Fibroblast of lung (primary cell): ENCODE results near the gene TRIM46.

ENCODE experiments used
- EZH2 ChIP-seq: IDR thresholded peaks from 2 replicates; pipeline ENCODE4 v1.5.1; 2012; ENCODE audit warnings: low read length, control low read depth, mild to moderate bottlenecking; ENCODE audit errors: missing control alignments
- TF ChIP-seq, protein P1 (sequence below), 2 donors: IDR thresholded peaks in 1 of 2; conservative IDR thresholded peaks in 1 of 2; 1 replicate in 1 of 2; 2 replicates in 1 of 2; pipeline ENCODE4 v1.5.1; 2011 to 2012; ENCODE audit warnings: low read length in 2 of 2, control low read depth in 1 of 2, inconsistent platforms in 1 of 2, low read depth in 1 of 2, mild to moderate bottlenecking in 1 of 2

DNA sequence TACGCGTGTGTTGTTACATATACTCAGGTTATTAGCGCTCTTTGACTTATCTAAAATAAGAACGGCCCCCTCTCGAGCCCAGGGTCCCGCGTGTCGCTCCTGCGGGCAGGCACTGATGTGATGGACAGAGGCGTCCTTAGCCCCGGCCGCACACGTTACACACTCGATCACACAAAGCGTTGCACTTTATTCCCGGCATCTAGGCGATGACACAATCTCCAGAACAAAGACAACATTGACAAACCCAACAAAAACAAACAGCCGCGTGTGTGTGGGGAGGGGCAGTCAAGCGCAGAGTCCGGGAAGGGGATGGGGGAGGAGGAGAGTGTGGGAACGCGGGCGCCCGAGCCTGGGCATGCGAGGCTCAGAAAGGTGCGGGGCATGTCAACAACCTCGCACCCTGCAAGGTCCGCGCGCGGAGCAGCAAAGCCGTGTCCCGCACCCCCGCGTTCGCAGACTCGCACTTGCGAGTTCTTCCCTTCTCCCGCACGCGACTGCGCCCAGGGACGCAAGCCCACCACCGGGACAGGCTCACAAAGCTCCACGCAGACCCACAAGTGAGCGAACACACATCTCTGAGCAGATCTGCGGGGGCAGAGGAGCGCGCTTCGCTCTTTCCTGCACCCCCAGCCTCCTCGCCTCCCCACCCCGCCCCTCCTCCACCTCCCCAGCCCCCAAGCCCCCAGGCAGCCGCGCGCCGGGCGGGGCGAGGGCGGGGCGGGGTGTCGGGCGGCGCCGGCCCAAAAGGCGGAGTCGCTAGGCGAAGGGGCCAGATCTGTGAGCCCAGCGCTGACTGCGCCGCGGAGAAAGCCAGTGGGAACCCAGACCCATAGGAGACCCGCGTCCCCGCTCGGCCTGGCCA is 46.3 kb upstream of the TRIM46 start, which contains the start of gene EFNA1:
- TF ChIP-seq, protein P1, sequence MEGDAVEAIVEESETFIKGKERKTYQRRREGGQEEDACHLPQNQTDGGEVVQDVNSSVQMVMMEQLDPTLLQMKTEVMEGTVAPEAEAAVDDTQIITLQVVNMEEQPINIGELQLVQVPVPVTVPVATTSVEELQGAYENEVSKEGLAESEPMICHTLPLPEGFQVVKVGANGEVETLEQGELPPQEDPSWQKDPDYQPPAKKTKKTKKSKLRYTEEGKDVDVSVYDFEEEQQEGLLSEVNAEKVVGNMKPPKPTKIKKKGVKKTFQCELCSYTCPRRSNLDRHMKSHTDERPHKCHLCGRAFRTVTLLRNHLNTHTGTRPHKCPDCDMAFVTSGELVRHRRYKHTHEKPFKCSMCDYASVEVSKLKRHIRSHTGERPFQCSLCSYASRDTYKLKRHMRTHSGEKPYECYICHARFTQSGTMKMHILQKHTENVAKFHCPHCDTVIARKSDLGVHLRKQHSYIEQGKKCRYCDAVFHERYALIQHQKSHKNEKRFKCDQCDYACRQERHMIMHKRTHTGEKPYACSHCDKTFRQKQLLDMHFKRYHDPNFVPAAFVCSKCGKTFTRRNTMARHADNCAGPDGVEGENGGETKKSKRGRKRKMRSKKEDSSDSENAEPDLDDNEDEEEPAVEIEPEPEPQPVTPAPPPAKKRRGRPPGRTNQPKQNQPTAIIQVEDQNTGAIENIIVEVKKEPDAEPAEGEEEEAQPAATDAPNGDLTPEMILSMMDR (conservative IDR thresholded peaks at IDR 0.05 in 1 of 2, IDR thresholded peaks at IDR 0.05 in 1 of 2; ENCODE audit: low read depth in 1 of 2, low read length in 2 of 2): no peak
- peak; percentile 97 for TF ChIP-seq EZH2
